Right atrium auricular region (tissue), 2 donors: Measurements from ENCODE around the gene RASGRP1. TPM values are rescaled to one million over a fixed set of nuclear protein-coding genes. Genes with fewer than 3 reads are reported as not detected.

ENCODE experiments used
- DNase-seq: peaks from one replicate; pipeline ENCODE4 v3.0.0-alpha.2; 2019; ENCODE audit warnings: low spot score
- H3K27ac ChIP-seq, 2 donors: fragments of 200-600 bp; sonication (generic); 1 replicate in 1 of 2; 2 replicates in 1 of 2; pipeline ENCODE4 v1.5.1; 2016 to 2019
- H3K27me3 ChIP-seq, 2 donors: fragments of 200-600 bp; sonication (generic); one replicate each; pipeline versions ENCODE4 v1.5.1 to v1.6.0; 2017 to 2019
- H3K36me3 ChIP-seq: fragments of 200-600 bp; sonication (generic); one replicate; pipeline ENCODE4 v1.5.1; 2016
- H3K4me1 ChIP-seq, 2 donors: fragments of 200-600 bp; sonication (generic); one replicate each; pipeline versions ENCODE4 v1.5.1 to v1.6.0; 2017 to 2019
- H3K4me3 ChIP-seq, 2 donors: fragments of 200-600 bp; sonication (generic); 1 replicate in 1 of 2; 2 replicates in 1 of 2; pipeline ENCODE4 v1.5.1; 2017 to 2019; ENCODE audit warnings: mild to moderate bottlenecking in 1 of 2, moderate library complexity in 1 of 2
- H3K9me3 ChIP-seq, 2 donors: fragments of 200-600 bp; sonication (generic); one replicate each; pipeline ENCODE4 v1.5.1; 2019
- CTCF ChIP-seq, 2 donors: fragments of 200-600 bp; sonication (generic); IDR thresholded peaks; one replicate each; pipeline ENCODE4 v1.5.1; 2019; ENCODE audit warnings: antibody characterized with exemption in 2 of 2
- total RNA-seq, 2 donors: library from RNA; depleted of rRNA; stranded (reverse); fragments of >200 nt; gene quantifications; one replicate each; pipeline ENCODE4 v1.1.0, GENCODE V29; 2016

Gene RASGRP1
- total RNA-seq, 2 donors from 2014 or later, result 2.1 to 4.4 TPM

- H3K36me3 ChIP-seq, result no peaks in the 10 kb centered on the region
- no peaks in the 10 kb centered on the region for H3K27me3 ChIP-seq
- no peak for TF ChIP-seq CTCF (IDR thresholded peaks at IDR 0.05)
- H3K4me1 ChIP-seq, result no peaks in the 10 kb centered on the region
- H3K27ac ChIP-seq, result no peak overlapping the region
- H3K4me3 ChIP-seq, result no peak overlapping the region
- no peak for DNase-seq
- no peaks in the 10 kb centered on the region for H3K9me3 ChIP-seq
These were observed 35.6 kb upstream of the RASGRP1 start for GRCh38 chr15:38600236-38600635.

- no peaks in the 10 kb centered on the region for H3K27me3 ChIP-seq
- no peak overlapping the region for H3K27ac ChIP-seq
- DNase-seq, result no peak
- no peak for TF ChIP-seq CTCF (IDR thresholded peaks at IDR 0.05)
- no peaks in the 10 kb centered on the region for H3K4me1 ChIP-seq
- H3K9me3 ChIP-seq, result no peaks in the 10 kb centered on the region
- H3K4me3 ChIP-seq, result no peak overlapping the region
- H3K36me3 ChIP-seq, result no peaks in the 10 kb centered on the region
These were observed 34.1 kb upstream of the RASGRP1 start for GRCh38 chr15:38598749-38599148.

- H3K4me1 ChIP-seq, result no peaks in the 10 kb centered on the region
- no peaks in the 10 kb centered on the region for H3K9me3 ChIP-seq
- H3K4me3 ChIP-seq, result no peak overlapping the region
- no peaks in the 10 kb centered on the region for H3K36me3 ChIP-seq
- no peak overlapping the region for H3K27ac ChIP-seq
- no peak for DNase-seq
- H3K27me3 ChIP-seq, result no peaks in the 10 kb centered on the region
- TF ChIP-seq CTCF (IDR thresholded peaks at IDR 0.05), result no peak
These were observed 32.7 kb upstream of the RASGRP1 start for GRCh38 chr15:38597219-38597800.

GRCh38 chr15:38593524-38593923, 28.9 kb upstream of the RASGRP1 start:
- no peak for TF ChIP-seq CTCF (IDR thresholded peaks at IDR 0.05)
- no peaks in the 10 kb centered on the region for H3K36me3 ChIP-seq
- H3K4me3 ChIP-seq, result no peak overlapping the region
- no peaks in the 10 kb centered on the region for H3K9me3 ChIP-seq
- H3K4me1 ChIP-seq, result no peaks in the 10 kb centered on the region
- no peak for DNase-seq
- no peaks in the 10 kb centered on the region for H3K27me3 ChIP-seq
- H3K27ac ChIP-seq, result no peak overlapping the region

- H3K4me1 ChIP-seq, result no peaks in the 10 kb centered on the region
- H3K4me3 ChIP-seq, result no peak overlapping the region
- H3K9me3 ChIP-seq, result no peaks in the 10 kb centered on the region
- no peaks in the 10 kb centered on the region for H3K27me3 ChIP-seq
- no peak for DNase-seq
- H3K36me3 ChIP-seq, result no peaks in the 10 kb centered on the region
- no peak overlapping the region for H3K27ac ChIP-seq
- no peak for TF ChIP-seq CTCF (IDR thresholded peaks at IDR 0.05)
These were observed 24.9 kb upstream of the RASGRP1 start for GRCh38 chr15:38589502-38589901.

- Histone ChIP-seq H3K4me3 (no peak overlapping the region), H3K27me3 (no peaks in the 10 kb centered on the region), H3K4me1 (no peaks in the 10 kb centered on the region), H3K9me3 (no peaks in the 10 kb centered on the region), H3K27ac (no peak overlapping the region), H3K36me3 (no peaks in the 10 kb centered on the region)
- no peak for TF ChIP-seq CTCF (IDR thresholded peaks at IDR 0.05)
- no peak for DNase-seq
These were observed 24.1 kb upstream of the RASGRP1 start for GRCh38 chr15:38588672-38589071.
